Activated CD8-positive, alpha-beta memory T cell treated with anti-CD3 and anti-CD28 coated beads for 24 hours (primary cell): ENCODE measurements around the gene CLSTN1.

Experiments
- DNase-seq: peaks from one replicate; pipeline ENCODE4 v3.0.0-alpha.2; 2020

CLSTN1 gene

DNA sequence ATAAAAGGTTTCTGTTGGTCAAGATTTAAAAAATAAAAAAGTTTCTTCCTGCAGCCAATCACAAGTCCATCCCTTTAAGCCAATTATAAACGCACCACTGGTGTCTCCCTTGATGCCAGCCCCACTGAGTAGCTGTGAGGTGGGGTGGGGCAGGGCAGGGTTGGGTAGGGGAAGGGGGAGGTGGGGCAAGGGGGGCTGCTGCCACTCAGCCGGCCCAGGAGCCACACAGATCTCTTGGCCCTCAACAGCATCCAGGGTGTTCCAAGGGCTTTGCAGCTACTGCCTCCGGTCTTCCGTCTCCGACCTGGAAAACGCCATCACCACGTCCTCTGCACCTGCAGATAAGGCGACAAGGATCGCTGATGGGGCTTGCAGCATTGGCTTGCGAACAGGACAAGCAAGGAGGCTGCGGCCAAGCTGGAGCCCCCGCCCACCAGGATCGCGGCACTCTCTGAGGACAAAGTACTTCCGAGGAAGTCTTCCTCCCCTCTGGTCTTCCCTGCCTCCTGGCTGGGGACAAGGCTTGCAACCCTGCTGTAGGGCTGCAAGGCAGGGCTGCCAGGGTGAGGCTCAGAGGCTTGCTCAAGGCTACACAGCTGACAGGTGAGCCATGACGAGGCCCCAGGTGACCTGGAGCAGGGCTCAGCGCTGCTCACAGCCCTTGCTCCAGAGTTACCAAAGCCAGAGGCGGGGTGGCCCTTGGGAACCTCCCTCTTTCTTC is 26.8 kb upstream of the CLSTN1 start:
- no peak for DNase-seq

DNA sequence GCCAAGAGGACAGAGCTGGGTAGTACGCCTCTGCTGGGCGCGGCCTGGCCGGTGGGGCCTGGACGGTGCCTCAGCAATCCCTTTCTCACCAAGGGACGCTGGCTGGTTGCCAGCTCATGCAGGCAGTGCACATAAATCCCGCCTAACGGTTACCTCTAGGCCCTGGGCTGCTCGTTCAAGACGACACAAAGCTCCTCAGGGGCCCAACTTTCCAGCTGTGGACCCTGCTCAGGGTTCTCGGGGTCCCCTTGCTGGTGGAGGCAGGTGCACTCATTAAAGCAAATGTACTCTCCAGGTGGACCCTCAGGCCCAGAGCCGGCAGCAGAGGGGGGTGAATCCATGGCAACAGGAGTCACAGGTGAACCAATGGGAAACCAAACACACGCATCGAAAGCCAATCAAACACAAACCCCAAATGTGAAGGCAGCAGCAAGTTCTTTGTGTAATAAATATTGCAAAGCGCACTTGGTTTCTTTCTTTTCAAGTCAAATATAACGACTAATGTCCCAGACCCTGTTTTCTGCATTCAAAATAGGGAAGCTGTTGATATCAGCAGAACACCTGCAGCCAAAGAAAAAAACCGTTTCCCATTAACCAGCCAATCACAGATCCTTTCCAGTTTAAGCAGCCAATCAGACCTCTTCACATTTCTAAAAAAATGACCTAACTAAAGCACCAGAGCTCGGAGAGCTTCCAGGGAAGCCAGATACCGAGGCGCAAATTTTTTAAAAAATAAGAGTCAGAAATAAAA is 26.1 kb upstream of the CLSTN1 start:
- DNase-seq: no peak

DNA sequence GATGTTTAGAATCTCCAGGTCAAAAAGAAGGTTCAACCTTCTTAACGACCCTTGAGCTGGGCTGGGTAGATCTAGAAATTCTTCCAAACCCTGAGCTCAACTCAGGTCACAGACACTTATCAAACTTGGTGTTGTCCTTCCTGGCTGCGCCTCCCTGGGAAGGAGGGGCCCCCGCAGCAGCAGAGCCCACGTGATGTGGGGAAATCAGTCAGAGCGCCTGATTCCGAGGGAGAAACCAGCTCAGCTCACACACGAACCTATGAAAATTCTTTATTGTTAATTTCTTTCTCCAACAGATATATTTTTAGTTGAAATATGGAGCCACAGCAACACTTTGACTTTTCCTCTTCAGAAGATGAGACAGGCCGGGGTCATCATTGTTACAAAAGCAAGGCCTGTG is 24.3 kb upstream of the CLSTN1 start:
- DNase-seq: no peak

DNA sequence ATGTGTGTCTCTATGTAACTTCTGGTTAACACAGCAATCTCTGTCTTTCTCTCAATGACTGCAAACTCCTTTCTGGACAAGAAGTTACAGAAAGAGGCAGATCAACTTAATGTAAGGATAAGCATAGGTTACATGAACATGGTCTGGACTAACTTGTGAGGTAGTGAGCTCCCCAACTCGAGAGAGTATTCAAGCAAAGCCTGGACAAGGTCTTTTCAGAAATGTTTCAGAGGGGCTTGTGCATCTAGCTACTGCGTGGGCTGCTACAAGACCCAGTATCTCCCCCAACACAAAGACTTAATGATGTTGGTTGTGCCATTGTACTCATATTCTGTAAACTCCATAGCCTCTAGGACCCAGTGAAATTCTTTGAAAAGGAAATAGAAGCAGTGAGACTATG is 23.5 kb upstream of the CLSTN1 start:
- DNase-seq: no peak

DNA sequence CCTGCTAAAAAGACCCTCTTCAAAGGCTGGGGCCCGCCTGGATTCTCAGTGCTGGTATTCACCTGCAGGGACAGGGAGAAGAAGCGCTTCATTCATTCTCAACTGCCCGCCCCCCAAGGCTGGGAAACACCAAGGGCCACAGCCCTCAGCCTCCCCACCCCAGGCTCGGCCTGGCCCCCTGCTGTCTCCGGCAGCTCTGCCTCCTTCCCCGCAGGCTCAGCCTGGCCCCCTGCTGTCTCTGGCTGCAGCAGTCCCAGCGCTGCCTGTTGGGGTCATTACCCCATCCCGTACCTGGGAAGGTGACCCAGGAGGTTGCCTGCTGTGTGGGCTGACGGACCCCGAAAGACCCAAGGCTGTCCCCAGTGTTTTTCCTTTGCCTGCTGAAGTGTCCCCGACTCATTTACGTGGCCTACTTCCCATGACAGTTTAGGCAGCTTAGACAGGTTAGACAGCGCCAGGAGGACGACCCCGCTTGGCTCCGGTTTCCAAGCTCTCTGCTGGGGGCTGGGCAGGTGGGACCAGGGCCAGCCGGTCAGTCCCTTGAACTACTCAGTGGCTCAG is 22.9 kb upstream of the CLSTN1 start:
- DNase-seq: no peak

DNA sequence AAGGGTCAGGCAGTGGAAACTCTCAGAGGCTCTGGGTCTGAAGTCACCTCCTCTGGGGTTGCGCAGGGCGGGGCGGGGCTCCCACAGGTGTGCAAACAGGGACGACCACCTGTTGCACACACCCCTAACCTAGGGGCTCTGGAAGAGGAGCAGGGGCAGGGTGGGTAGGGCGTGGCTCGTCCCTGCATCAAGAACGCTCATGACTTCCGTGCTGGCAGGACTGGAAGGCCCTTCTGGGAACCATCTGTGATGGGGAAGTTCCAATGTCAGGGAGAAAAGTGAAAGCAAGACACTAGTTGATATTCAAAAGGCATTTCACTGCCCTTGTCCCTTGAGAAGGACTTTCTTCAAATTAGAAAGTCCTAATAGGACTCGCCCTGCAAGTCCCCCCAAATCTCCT is 22.1 kb upstream of the CLSTN1 start:
- DNase-seq: no peak

DNA sequence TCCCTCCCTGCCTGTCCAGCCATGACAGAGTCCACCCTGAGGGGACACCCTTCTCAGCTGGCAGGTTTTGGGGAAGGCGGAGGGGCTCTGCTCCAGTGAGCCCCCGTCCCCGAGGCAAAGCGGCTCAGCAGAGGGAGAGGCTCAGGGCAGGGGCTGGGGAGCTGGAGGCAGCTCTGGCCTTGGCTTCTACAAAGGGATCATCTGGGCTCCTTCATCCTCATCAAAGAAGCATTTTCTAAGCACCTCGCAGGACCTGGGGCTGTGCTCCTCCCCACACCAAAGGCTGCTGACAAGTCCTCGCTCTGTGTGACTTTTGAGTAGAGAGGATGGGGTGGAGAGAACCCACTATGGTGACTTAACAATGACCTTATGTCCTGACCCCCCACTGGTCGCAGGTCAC is 21.0 kb upstream of the CLSTN1 start:
- no peak for DNase-seq

DNA sequence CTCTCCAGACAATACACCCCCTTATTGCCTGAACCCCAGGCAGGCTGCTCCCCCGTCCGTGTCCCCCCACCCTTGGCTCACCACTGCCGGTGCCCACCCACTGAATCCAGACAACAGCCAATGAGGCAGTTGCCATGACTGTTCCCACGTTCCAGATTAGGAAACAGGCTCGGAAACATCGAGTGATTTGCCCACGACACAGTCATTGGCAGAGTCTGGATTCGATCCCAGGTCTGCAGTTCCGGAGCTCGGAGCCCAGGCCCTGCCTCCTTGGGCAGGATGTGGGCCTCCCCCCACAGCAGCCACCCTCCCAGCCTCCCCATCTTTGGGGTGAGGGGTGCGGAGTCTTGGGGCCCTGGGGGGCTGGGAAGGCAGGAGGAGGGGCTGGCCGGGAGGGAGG is 20.3 kb upstream of the CLSTN1 start:
- no peak for DNase-seq

DNA sequence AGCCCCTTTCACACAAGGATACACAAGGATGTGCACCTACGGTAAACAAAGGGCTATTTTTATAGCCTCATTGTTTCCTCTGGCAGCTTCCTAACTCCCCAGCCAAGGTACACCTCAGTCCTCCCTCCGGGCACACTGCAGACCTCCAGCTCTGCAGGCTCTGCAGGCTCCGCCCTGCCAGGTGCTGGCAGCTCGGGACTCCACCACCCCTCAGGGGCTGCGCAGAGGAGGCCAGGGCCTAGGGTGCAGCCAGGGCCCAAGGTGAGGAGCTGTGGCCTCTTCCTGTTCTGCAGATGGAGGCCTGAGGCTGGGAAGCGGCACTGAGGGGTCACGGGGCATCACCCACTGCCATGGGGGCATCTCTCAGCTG is 19.8 kb upstream of the CLSTN1 start:
- DNase-seq: no peak

DNA sequence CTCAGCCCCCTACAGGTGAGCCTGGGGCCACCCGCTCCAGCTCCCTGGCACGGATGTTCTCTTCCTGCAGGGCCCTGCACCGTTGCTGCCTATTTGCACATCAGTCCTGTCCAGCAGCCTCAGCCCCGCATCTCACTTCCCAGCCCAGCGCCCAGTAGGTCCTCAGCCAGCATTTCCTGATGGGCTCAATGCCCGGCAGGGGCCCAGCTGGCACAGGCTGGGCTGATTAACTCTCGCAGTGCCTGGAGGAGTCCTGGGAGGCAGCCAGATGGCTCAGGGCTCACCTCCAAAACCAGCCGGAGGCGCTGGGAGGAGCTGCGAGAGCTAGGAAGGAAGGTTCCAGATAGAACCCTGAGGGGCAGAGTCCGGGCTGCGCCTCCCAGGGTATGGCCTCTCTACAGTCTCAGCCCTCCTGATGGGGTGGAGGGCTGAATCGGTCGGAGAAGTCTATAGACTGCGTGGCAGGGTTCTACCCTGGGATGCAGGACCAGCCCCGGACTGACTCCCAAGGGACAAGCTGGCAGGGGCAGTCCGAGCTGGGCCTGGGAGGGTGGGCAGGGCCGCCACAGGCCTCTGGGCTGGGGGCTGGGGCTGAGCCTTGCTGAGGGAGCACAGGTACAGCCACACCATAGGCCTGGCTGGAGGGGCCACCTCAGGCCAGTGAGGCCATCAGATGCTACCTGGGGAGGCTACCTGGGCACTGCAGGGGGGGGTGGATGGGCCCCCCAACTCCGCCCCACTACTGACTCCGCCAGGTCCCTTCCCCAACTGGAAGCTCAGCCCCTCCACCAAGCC is 19.2 kb upstream of the CLSTN1 start:
- no peak for DNase-seq

DNA sequence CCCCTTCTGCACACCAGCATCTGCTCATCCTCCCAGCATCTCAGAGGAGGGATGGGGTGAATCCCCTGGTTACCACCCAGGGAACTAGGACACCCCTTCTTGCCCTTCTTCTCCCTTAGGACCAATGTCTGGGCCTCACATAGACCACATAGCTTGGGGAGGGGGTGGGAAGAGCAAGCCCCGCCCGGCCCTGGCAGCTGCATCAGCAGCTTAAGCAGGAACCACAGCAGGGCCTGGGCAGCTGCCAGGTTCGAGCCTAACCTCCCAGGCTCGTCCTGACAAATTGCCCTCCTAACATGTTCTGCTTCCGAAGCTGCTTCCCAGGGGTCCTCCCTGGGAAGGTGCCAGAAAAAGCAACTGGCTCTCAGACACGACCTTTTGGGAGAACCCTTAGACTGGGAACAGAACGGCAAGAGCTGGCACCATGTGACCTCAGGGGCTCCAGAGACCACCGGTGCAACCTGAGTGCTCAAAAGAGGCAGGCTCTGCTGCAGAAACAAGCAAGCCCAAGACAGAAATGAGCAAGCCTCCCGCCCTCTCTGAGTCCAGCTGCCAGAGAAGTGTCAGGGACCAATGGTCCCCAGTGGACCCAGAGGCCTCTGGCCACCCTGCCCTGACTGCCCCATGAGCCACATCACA is 18.4 kb upstream of the CLSTN1 start:
- DNase-seq: no peak

DNA sequence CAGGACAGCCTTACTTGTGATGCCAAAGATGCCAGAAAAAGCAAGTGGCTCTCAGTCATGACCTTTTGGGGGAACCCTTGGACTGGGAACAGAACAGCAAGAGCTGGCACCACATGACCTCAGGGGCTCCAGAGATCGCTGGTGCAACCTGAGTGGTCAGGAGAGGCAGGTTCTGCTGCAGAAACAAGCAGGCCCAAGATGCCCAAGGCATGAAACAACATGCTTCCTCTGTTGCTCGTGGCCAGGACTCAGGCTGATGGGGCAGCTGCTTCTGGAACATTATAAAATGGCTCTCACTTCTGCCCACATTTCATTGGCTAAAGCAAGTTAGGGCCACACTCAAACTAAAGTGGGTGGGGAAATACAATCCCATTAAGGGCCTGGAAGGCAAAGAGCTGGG is 17.7 kb upstream of the CLSTN1 start:
- no peak for DNase-seq

DNA sequence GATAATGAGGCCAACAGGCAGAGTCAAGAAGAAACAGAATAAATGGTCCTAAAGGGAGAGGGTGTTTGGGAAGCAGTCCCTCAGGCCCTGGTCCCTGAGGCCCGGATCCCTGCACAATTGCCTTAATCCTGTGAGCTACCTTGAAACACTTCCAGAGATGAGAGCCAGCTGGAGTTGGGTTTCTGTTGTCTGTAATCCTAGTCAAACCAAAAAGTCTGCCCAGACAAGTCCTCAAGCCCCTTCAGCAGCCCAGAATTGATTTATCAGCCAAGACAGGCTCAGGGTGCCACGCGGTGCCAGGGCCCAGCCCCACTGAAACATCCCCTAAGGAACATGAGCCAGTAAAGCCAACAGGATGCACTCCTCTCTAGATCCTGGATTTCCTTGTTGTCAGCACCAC is 16.4 kb upstream of the CLSTN1 start:
- no peak for DNase-seq

DNA sequence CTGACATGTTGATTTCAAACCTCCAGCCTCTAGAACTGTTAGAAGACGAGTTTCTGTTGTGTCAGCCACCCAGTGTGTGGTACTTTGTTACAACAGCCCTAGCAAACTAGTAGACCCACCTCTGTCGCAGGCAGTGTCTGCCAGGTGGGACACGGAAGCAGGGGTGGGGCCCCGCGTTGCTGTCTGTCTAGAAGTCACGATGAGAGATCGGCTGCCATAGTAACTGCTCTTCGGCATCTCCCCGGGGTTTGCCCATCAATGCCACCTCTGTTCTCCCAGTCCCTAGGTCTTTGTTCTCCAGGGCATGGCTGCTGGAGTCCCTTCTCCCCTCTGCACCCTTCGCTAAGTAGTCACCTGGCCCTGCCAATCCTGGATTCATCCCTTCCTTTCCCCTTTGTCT is 15.2 kb upstream of the CLSTN1 start:
- DNase-seq: no peak

DNA sequence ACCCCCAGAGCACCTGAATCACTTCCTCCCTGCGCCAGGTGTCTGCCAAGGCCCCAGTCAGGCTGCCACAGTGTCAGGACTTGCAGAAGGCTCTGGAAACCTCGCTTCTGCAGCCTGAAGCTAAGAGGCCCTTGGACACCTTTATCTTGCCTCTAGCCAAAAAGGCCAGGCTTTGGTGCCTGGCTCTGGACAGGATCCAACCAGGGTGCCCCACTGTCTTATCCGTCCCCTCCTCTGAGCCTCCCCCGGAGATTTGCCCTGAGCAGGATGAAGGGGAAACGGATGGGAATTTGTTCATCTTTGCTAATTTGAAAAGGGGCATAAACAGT is 12.8 kb upstream of the CLSTN1 start:
- DNase-seq: no peak

DNA sequence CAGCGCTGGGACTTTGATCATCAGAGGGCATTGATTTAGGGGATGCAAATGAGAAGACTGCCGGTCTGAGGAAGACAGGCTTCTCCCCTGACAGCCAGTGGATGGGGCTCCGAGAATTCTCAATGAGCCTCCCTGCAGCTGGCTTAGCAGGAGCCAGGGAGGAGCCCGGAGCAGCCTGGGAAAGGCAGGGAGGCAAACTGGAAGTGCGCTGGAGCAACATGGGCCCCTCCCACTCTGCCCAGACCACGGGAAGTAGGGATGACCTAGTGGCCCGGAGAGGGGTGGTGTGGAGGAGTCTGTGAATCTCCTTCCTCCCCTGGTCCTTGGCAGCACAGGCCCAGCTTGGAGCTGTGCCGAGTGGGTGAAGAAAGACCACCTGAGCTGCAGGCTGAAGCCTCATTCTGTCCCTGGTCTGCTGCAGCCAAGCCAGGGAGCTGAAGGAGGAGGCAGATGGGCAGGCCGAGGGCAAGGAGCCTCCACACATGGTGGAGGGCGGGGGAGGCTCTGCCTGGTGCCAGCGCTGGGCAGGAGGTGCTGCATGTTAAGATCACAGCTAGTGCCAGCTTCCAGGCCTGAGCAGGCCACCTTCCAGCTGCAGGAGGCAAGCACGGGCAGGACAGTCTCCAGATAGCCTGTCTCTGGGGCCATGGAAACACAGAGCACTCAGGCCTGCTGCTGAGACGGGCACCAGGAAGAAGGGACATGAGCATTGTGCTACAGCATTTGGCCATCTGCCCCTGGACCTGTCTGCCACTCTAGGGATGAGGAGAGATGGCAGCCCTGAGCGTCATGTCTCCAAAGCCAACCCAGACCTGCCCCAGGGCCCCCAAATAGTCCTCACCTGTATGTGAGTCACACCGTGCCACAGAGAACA is 12.2 kb upstream of the CLSTN1 start:
- no peak for DNase-seq

DNA sequence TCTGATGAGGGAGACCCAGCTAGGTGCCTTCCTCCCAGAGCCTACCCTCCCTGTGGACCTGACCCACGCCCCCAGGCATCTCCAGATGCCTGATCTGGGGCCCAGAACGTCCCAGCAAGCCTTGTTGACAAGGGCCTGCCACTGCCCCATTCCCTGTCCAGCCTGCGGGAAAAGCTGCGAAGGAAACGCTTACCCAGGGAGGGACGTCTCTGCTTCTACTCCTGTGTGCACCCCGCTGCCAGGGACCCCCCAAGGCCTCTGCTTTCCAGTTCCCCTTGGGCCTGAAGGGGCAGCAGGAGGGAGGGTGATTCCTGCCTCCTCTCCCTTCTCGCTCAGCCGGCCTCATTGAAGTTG is 11.6 kb upstream of the CLSTN1 start:
- DNase-seq: no peak

DNA sequence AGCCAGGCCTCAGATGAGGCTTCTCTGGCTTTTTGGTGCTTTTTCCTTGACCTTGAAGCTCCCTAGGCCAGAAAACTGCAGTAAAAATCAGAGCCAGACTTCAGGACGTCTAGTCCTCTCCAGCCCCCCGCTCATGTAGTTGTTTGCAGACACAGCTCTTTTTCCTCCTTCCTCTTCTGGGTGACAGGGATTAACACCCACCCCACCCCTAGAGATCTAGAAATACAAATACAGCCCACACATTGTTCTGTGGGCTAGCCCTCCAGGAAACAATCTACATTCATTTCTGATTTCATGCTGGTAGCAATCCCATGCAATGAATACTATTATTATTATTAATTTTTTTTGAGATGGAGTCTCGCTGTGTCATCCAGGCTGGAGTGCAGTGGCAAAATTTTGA is 9.9 kb upstream of the CLSTN1 start:
- no peak for DNase-seq

DNA sequence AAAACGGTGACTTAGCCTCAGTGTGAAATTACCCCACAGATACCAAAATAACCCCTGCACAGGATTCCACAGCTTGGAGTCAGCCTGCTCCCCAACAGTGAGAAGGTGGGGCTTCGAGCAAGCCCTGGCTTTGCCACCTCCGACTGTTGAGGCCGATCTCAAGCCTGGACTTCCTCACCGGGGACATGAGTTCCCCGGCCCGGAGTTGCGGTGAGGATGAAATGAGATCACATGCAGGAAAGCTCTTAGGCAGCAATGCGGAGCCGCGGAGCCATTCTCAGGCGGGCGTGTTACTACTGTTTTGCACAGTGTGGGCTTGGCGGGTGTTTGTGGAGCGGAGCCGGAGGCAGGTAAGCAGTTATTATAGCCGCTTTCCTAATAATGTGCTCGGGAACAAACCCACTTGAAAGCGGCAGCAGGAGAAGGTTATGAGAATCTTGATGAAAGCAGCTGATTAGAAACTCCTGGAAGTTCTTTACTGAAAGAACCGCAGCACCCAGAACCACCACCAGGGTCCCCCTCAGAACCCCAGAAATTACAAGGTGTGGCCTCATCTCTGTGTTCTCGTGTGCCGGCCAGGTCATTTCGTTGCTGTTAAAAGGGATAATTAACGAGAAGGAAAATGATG is 3.9 kb upstream of the CLSTN1 start:
- DNase-seq: no peak

DNA sequence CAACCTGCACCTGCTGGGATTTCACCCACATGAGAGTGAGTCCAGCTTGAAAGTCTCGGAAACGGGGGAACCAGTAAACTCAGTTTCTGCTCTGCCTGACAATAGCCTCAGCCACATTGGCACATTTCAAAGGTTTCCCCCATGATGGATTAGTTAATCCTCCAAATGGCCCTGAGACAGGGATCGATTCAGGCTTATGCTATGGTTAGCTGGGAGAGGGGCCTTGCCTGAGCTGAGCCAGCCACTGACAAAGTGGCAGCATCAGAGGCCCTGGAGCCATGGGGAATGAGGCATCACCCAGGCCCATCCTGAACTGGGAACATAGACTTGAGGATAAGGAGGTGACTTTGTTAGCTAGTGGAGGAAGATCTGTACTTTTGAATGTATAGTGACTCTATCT is 2.9 kb upstream of the CLSTN1 start:
- DNase-seq: no peak

DNA sequence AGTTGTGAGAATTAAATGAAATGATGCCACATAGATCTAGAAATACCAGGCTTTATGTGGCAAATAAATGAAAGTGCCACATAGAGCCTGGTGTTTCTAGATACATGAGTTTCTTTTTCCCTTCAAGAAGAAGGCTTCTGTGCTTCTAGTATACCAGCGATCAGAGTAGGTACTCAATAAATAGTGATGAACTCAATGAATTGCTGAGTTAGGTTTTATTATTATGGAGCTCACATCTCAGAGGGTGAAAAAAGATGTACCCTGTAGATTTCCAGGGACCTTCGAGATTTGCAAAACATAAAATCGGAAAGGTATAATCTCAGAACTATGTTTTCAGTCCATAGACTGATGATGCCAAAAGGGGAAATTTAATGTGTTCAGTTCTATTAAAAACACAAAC is 2.3 kb upstream of the CLSTN1 start:
- DNase-seq: no peak
